Fibroblast of peridontal ligament (primary cell): ENCODE data around the gene CD83.

Source experiments
- DNase-seq: peaks from one replicate; pipeline ENCODE4 v3.0.0-alpha.2; 2010; ENCODE audit errors: extremely low read depth

Gene CD83

DNA sequence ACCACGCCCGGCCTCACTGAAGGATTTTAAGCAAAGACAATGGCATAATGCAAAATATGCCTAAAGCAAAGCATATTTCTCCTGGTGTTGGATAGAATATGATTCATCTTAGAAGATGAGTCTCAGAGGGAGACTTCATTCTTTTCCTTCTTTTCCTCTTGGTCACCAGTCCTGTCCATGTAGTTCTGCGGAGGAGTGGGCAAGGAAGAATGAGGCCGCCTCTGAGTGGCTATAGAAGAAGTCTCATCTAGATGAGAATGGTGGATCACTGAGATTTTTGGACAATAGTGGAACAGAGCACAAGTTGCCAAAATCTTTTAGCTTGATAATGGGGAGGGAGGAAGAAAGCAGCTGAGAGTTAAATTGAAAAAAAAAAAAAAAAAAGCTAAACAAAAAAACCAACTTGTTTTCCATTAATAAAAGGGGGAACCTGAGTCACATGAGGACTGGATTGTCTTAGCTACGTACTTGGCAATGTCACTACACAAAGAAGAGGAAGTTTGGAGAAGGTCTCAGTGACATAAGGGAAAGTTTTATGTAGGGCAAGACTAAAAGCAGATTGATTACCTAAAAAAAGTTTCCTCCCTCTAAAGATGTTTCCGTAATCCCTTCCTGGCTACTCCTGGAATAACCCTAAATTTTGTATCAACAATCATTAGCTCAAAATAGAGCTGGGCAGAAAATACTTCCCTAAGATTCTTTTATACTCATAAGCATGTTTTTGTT lies 6.0 kb downstream of the CD83 start:
- no peak for DNase-seq

DNA sequence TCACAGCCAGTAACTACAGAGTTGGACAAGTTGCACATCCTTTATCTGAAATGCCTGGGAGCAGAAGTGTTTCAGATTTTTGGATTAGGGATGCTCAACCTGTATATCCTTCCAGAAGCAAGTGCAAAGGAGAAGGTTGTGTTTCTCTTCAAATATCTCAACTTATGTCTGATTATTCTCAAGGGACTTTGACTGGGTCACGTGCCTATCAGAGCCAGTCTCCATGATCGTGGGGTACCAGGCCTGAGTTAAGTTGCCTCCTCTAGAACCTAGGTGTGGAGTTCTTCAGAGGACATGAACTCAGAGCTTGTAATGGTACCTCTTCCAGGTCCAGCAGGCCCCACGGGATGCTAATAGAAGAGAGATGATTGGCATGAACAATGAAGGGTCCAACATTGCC lies 7.8 kb downstream of the CD83 start:
- DNase-seq, result no peak

DNA sequence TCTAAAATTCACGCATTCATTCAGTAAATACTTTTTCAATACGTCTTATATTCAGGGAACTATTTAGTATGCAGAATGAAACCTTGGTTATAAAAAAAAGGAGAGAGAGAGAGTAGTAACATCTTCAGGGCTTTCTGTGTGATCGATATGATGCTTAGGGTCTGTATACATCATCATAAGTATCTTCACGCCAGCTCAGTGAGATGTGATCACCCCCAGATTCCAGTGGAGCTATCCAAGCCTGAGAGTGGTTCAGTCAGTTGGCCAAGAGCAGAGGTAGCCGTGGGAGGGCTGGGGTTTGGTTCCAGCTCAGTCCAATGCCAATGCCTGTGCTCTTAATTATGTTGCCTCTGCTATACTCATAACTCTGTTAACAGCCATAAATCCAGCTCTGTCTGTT lies 8.6 kb downstream of the CD83 start:
- DNase-seq, result no peak

DNA sequence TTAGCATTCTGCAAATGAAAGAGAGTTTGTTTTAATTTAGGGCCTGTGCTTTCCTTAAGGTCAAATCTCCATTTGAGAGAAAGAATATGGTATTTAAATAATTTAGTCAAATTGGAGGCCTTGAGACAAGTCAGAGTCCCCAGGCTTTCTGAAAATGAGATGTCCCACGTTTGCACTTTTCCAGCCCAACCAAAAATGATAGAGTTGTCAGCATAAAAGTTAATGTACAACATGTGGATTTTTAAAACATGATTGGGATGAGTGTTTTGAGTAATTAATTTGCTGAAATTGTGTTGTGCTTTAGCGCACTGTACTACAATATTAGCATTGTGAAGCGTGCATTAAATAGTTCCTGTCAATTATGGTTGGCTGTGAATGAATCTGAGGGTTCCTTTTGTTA lies 10.0 kb downstream of the CD83 start:
- DNase-seq, result no peak

DNA sequence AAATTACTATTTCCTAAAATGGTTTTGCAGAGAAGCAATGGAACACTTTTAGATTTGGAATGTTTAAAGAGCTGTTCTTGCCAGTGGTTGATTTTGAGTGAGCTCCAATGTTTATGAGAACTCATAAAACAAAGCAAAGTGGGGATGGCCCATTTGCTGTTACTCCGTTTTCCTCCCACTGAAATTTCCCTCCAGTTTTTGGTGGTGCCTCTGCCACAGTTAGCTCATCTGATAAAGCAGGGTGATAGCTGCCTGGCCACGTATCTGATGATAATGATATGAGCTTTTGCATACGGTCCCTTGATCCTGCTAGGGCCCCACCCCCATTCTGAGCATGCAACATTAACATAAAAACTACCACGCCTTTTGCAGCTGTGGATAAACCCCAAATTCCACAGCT lies 10.4 kb downstream of the CD83 start:
- DNase-seq, result no peak

DNA sequence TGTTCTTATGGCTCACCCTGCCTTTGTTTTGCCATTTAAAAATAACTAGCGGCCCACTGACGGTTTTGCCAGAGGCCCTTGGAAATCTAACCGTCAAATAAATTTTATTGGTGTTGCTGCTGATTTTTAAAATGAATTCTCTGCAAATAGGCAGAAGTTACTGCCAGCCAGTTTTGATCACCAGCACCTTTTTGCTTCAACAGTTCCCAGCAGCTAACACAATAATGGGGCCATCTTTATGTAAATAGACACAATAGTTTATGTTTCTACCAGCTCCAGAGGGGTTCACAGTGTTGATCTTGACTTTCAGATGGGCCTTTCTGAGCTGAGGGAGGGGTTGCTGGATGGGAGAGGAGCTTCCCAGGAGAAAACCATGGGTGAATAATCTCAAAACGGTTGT lies 11.2 kb downstream of the CD83 start:
- DNase-seq, result no peak

DNA sequence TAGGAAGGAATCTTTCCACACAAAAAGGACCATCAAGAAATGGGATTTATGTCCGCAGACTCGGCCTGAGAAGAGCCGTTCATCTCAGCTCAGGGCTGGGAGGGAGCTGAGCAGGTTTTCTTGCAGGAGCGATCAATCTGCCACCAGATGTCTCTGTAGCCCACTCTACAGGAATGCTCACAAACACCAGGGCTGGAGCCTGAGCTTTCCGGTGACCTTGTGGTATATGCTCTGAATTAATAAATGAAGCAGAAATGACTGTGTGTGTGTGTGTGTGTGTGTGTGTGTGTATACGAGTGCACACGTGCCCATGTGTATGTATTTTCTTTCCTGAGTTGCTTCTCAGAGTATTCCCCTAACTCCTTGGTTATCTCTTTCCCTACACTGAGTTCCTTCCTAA lies 12.0 kb downstream of the CD83 start:
- peak; percentile 78 for DNase-seq

DNA sequence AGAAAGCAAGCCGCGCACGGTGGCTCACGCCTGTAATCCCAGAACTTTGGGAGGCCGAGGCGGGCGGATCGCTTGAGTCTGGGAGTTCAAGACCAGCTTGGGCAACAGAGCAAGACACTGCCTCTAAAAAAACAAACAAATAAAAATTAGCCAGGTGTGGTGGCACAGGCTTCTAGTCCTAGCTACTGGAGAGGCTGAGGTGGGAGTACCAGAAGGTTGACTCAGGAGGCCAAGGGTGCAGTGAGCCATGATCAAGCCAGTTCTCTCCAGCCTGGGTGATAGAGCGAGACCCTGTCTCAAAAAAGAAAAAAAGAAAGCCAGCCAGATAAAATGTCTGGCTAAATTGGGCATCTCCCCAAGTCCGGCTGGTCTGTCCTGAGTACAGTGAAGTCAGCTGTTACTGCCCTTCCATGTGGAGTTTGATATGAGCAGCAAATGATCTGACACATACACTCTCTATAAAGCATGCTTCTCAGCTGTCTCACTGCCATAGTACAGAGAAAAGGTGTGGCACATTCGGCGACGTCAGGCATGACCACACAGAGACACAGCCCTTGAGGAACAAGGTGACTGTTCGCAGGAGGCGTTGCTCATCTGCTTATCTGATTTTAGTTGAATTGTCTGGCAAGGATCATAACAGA lies 13.0 kb downstream of the CD83 start:
- no peak for DNase-seq

DNA sequence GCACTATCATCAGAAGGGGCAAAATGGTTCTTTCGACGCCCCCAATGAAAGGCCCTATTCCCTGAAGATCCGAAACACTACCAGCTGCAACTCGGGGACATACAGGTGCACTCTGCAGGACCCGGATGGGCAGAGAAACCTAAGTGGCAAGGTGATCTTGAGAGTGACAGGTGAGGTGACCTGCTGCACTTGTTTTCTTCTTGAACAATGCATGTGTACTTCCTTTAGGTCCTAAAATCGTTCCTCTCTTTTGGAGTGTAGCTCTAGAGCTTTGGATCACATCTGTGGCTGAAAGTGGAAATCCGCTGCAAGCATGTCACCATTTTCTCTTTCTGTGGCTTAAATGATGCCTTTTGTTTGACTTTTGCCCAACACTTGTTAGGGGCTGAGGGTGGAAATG lies 14.0 kb downstream of the CD83 start:
- no peak for DNase-seq

DNA sequence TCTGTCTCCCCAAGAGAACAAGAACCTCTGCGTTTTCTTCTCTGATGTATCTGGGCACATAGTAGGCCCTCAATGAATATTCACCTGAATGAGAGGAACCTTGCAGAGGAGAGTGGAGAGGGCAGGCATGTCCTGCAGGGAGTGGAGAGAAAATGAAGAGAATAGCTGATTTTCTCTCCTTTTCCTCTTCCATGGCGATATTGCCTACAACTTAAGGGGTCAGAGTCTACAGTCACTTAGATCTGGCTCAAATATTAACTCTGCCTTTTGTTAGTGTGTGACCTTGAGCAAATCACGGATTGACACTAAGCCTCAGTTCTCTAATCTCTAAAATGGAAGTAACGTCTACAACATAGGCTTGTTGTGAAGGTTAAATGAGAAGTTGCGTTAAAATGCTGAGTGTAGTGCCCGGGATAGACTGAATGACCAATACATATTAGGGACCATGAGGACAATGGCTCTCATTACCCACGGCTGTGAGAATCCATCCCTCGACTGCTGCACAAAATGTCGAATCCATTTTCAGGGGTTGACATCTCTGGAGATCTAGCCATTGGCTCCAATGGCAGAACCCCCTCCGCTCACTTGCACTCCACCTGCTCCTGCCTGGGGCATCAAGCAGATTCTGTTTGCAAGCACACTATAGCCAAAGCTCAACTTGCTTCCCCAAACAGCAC lies 14.8 kb downstream of the CD83 start:
- DNase-seq, result no peak

DNA sequence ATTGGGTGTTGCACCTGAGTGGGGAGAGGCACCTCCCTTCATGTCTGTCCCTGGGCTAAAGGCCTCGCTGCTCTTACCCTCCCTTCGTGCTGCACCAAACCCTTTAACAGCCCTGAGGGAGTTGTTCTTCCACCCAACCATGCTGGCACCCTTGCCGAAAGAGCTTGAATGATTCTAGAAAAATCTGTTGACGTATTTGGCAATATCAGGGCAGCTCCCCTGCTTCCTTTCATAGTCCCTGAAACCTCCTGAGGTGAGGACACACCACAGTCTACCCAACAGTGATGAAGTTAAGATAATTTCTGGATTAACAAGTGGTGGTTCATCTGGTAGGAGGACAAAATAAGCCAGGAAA lies 15.3 kb downstream of the CD83 start:
- no peak for DNase-seq

DNA sequence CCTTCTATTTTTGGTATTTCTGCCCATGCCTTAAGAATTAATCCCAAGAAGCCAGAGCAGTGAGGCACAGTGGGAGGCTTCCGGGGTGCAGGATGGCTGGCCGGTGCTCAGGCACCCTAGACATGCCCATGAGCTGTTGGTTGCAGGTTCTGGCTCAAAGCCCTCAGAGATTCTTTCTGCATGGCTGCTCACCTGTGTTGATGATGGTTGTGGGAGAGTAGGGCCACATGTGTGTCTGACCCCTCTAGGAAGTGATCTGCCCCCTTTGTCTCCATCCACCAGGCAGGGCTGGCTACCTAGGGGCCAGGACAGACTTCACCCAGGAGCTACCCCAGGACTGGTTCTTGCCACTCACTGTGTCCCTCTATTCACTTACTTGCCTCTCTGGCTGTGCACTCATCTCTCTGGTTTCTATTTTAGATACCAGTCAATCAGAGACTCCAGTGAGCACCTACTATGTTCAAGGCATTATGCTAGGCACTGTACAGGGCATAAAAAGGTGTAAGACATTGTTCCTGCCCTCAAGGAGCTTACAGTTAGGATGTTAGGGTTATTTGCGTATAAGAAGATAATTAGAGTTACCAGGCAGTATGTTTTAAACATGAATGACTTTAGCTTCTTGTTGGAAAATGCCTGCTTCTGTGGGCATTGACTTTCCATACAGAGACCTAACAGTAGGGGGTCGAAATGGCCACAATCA lies 16.8 kb downstream of the CD83 start:
- DNase-seq, result no peak

DNA sequence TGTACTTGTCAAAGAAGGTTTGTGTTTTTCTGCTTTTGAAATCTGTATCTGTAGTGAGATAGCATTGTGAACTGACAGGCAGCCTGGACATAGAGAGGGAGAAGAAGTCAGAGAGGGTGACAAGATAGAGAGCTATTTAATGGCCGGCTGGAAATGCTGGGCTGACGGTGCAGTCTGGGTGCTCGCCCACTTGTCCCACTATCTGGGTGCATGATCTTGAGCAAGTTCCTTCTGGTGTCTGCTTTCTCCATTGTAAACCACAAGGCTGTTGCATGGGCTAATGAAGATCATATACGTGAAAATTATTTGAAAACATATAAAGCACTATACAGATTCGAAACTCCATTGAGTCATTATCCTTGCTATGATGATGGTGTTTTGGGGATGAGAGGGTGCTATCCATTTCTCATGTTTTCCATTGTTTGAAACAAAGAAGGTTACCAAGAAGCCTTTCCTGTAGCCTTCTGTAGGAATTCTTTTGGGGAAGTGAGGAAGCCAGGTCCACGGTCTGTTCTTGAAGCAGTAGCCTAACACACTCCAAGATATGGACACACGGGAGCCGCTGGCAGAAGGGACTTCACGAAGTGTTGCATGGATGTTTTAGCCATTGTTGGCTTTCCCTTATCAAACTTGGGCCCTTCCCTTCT lies 18.4 kb downstream of the CD83 start:
- DNase-seq, result no peak

DNA sequence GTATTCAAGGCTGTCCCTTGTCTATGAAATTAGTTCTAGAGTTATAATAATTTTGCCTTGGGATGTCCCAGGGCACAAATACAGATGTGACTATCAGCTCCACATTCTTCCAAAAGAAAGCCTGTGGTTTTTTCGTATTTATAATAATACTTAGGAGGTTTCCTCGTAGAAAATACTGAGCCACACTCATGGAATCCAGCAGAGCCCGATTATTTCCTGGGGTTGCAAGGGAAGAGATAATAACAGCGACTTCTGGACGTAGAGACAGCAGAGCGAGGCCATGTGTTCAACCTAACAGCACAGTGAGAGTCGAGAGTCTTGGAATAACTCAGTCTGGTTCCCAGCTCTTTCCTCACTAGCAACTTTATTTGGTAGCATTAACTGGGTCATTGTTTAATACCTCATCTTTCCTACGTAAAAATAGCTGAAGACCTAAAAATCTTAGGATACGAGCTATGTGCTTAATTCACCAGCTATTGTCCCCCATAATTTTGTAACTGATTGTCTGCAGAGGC lies 21.2 kb downstream of the CD83 start:
- DNase-seq, result no peak

DNA sequence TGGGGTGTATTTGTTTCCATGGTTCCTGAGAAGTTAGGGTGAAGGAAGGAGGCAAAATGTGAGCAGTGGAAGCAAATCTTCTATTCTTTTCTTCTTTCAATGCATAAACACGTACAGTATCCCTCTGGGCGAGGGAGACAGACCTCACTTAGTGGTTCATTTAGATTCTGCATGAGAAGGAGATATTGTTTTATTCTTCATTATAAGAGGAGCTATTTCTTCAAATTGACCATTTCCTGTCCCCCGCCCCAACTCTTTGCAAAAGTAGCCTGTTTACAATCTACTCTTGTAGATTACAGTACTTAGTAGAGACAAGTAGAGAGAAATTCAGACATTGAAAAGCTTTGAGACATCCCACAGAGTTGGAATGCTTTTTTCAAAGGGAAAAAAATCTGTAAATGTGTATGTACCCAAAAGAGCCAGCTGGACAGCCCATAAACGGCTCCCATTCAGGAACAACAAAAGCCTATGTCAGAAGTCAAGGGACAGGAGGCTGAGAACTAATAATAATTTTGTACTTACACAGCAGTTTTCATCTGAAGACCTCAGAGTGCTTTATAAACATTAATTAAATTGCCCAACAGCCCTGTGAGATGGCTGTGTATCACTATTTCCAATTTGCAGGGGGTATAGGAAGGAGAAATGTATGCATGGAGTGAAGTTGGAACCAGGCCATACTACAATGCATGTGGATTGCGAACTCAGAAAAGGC lies 23.9 kb downstream of the CD83 start:
- no peak for DNase-seq

DNA sequence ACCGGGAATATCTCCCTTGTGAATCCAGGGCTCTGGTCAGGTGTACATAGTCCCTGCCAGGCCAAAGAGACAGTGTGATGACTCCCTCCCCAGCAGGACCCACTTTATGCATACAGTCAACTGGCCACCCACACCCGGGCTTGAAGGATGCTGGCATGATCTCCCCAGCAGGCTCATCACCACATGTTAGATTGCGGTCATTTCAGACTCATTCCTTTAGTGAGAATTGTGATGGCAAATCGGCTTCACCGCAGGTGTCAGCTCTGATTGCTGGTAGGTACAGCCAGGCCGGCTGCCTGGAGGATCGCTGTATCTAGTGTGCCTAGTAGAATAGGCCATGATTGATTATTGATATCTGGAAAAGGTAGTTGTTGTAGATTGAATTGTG lies 24.5 kb downstream of the CD83 start:
- no peak for DNase-seq

DNA sequence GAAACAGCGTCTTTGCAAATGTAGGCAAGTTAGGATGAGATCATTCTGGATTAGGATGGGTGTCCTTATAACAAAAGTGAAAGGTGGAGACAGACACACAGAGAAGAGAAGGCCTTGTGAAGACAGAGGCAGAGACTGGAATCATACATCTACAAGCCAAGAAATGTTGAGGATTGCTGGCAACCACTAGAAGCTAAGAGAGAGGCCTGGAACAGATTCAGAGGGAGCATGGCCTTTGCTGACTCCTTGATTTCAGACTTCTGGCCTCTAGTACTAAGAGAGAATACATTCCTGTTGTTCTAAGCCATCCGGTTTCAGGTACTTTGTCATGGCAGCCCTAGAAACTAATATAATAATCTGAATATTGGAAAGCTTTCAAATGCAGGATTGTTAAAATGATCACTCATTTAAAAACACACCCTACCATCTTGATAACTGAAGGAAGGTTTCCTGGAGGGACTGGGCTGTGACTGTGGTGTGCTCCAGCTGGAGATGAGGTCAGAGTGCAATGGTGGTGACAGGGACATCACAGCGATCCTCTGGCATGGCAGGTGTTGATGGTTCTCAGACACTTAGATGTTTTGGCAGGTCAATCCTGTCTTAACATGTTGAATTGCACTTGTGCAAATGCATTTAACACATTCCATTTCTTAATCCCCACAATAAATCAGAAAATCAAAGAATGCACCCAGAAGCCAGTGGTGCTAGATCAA lies 25.1 kb downstream of the CD83 start:
- no peak for DNase-seq

DNA sequence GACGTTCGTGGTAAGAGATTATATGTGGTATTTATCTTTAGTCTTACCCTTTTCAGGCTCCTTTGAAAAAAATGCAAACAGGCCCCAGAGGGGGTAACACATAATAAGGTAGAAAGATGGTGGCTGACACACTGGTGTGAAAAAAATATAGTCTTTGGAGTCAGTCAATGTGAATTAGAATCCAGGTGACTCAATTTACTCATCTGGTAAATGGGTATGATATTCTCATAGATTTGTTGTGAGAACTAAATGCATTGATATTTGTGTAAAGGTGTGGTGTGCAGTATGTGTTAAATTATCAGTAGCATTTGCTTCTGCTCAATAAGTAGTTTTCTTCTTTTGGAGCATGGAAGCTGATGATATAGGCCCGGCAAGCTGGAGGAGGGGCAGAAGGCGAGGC lies 25.7 kb downstream of the CD83 start:
- no peak for DNase-seq

DNA sequence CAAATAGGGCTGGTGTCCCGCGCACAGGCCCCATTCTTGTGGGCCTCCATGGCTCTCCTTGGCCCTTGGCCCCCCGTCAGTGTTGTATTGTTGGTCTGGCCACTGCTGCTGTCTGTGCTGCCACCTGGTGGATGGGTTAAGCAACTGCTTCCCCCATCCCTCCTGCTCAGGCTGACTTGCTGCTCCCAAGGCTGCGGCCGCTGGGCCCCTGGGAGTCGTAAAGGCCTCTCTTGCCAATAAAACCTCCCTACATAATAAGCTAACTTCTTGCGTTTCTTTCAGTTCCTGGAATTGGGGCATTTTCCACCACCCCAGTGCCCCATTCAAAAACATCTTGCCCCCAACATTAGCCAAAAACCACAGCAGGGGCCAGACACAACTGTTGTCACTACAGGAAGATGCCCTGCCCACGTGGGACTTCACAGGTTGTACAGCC lies 27.1 kb downstream of the CD83 start:
- peak; percentile 59 for DNase-seq

DNA sequence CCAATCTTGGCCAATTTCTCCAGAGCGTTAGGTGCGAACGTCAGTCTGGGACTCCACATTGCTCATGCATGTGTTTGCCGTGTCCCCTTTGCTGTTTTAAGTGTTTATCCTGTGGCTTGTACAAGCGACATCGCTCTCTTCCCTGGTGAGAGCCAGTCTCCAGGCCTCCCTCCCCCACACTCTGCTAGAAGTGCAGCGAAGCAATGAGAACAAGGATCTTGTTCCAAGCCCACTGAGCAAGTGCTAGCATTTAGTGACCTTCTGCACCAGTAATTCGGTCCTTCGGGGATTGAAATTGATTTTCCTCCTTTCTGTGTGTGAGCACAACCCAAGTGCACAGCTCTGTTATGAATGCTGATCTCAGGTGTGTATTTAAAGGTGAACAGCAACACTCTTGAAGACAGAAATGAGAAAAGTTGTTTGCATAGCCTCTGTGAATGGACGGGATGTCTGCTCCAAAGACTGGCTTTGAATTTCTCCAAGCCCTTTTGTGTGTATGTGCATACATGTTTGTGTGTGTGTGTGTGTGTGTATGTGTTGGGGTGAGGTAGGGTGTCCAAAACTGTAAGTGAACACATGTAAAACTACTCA lies 29.0 kb downstream of the CD83 start:
- DNase-seq, result no peak
